PFSK-1 (cell line): ENCODE measurements around the gene CTNND2.

Source experiments
- FOXP2 ChIP-seq: optimal IDR thresholded peaks from 2 replicates; pipeline ENCODE3; 2011; ENCODE audit warnings: borderline replicate concordance, control low read depth, inconsistent platforms; ENCODE audit not compliant: insufficient read depth; ENCODE audit errors: extremely low read length, extremely low read depth
- POLR2AphosphoS5 ChIP-seq: IDR thresholded peaks from 2 replicates; pipeline ENCODE4 v1.6.1; 2012; ENCODE audit warnings: low read depth, mild to moderate bottlenecking, control low read depth, low read length, moderate library complexity
- SIN3A ChIP-seq: IDR thresholded peaks from 2 replicates; pipeline ENCODE4 v1.6.1; 2012; ENCODE audit warnings: mild to moderate bottlenecking, low read length, moderate library complexity, borderline replicate concordance; ENCODE audit not compliant: insufficient read depth
- TAF1 ChIP-seq: IDR thresholded peaks from 2 replicates; pipeline ENCODE4 v1.6.1; 2012; ENCODE audit warnings: low read length, control low read depth, borderline replicate concordance; ENCODE audit not compliant: insufficient read depth
- TF ChIP-seq, protein P1 (sequence below), 2 experiments: IDR thresholded peaks; 2 replicates each; pipeline versions ENCODE4 v1.6.1 to v1.8.0; 2011 to 2012; ENCODE audit warnings: low read depth in 2 of 2, low read length in 2 of 2, control low read depth in 1 of 2, inconsistent platforms in 1 of 2, mild to moderate bottlenecking in 1 of 2, moderate library complexity in 1 of 2; ENCODE audit not compliant: insufficient read depth in 1 of 2

CTNND2 gene

DNA sequence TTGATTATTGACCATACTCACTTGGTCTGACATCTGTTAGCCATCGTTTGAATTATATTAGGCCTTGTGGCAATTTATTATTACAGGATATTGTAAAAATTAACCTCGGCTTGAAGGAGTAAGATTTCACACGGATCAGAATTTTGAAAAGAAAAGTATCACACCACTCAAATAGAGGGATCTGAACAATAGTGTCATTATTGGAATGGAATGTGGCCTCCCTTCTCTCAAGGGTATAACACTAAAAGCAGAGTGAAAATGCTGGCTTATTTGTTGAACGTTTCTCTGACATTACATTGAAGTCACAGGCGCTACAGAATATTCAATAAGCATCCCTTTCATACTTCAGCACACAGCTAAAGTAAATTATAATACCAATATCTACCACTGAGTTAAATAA, 509.3 kb downstream of the CTNND2 start:
- TF ChIP-seq FOXP2 = no peak
- no peak for TF ChIP-seq TAF1
- TF ChIP-seq SIN3A = no peak
- TF ChIP-seq, protein P1, sequence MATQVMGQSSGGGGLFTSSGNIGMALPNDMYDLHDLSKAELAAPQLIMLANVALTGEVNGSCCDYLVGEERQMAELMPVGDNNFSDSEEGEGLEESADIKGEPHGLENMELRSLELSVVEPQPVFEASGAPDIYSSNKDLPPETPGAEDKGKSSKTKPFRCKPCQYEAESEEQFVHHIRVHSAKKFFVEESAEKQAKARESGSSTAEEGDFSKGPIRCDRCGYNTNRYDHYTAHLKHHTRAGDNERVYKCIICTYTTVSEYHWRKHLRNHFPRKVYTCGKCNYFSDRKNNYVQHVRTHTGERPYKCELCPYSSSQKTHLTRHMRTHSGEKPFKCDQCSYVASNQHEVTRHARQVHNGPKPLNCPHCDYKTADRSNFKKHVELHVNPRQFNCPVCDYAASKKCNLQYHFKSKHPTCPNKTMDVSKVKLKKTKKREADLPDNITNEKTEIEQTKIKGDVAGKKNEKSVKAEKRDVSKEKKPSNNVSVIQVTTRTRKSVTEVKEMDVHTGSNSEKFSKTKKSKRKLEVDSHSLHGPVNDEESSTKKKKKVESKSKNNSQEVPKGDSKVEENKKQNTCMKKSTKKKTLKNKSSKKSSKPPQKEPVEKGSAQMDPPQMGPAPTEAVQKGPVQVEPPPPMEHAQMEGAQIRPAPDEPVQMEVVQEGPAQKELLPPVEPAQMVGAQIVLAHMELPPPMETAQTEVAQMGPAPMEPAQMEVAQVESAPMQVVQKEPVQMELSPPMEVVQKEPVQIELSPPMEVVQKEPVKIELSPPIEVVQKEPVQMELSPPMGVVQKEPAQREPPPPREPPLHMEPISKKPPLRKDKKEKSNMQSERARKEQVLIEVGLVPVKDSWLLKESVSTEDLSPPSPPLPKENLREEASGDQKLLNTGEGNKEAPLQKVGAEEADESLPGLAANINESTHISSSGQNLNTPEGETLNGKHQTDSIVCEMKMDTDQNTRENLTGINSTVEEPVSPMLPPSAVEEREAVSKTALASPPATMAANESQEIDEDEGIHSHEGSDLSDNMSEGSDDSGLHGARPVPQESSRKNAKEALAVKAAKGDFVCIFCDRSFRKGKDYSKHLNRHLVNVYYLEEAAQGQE (IDR thresholded peaks at IDR 0.05; ENCODE audit: insufficient read depth in 1 of 2, low read depth in 2 of 2, low read length in 2 of 2) = no peak
- TF ChIP-seq POLR2AphosphoS5 = no peak

DNA sequence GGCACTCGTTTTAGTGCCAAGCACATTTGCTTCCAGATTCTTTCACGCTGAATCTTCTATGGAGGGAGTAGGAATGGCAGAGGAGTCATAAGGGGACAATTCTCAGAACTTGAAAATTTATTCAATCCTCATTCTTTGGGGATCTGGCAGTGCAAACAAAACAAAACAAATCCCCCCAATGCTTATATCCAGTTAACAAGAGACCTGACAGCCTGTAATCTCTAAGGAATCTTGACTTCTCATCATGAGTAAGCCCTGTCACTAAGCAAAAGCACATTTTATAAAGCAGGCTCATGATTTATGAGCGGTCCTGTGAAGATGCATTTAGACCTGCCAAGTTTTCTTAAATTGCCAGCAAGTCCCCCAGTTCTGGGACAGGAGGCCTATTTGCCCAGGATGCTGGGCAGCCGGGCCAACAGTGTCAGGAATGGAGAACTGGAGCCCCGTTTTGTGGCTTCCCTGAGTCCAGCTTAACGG, 513.9 kb downstream of the CTNND2 start:
- TF ChIP-seq POLR2AphosphoS5 (no peak), FOXP2 (no peak), SIN3A (no peak), TAF1 (no peak)
- TF ChIP-seq, protein P1 (IDR thresholded peaks at IDR 0.05; ENCODE audit: insufficient read depth in 1 of 2, low read depth in 2 of 2, low read length in 2 of 2) = no peak

DNA sequence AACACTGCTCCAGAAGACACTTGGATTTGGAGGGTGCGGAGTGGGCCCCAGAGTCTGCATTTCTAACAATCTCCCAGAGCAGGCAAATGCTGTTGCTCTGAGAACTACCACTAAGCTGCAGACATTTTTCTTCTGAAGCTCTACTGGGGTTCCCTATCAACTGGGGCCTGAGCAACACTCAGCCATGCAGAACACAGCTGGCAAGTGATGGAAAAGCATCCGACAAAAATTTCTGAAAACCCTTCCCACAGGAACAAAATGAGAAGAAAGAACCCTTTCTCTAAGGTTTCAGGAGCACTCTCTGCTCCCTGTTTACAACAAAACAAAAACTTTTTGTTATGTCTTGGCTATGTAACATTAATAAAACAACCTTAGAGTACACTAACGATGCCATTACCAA, 516.9 kb downstream of the CTNND2 start:
- TF ChIP-seq, protein P1 (IDR thresholded peaks at IDR 0.05; ENCODE audit: insufficient read depth in 1 of 2, low read depth in 2 of 2, low read length in 2 of 2) = no peak
- no peak for TF ChIP-seq FOXP2
- TF ChIP-seq SIN3A = no peak
- no peak for TF ChIP-seq TAF1
- no peak for TF ChIP-seq POLR2AphosphoS5

DNA sequence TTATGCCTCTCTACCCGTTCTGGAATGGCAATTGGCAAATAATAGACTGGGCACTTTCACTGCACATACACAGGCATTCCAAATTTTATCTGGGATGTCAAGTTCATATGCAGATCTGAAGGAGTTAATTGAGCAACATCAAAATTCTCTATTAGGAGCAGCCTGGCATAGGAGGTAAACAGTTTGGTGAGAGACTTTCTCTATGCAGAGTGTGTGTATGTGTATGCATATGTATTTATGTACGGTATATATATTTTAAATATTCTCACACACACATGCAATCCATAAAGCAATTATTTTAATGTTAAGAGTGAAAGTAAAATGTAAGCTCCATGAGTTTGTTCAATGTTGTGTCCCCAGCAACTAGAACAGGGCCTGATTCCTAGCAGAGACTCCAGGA, 517.8 kb downstream of the CTNND2 start:
- TF ChIP-seq TAF1 (no peak), FOXP2 (no peak), SIN3A (no peak), POLR2AphosphoS5 (no peak)
- TF ChIP-seq, protein P1 (IDR thresholded peaks at IDR 0.05; ENCODE audit: insufficient read depth in 1 of 2, low read depth in 2 of 2, low read length in 2 of 2) = no peak

DNA sequence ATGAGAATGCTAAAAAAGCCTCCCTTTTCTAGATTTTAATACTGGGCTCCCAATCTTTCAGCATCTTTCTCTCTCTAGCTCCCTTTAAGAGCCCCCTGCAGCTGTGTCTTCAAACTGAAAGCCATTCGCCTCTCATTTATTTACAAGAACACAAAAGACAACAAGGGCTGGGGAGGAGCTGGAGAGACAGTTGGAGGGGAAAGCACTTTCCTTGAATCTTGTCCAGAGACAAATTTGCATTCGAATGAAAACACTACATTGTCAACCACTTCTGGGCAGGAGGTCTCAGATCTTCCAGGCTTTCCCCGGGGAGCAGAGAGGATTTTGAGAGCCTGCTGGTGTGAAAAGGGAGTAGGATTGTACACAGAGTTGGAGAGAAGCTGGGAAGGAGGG, 518.3 kb downstream of the CTNND2 start:
- TF ChIP-seq TAF1 (no peak), SIN3A (no peak), FOXP2 (no peak), POLR2AphosphoS5 (no peak)
- TF ChIP-seq, protein P1 (IDR thresholded peaks at IDR 0.05; ENCODE audit: insufficient read depth in 1 of 2, low read depth in 2 of 2, low read length in 2 of 2) = no peak
